ENCODE data around the gene G6PC1. TPM values are rescaled to one million over a fixed set of nuclear protein-coding genes. Genes with fewer than 3 reads are reported as not detected.

Gene G6PC1
- total and polyA plus RNA-seq, 2 of the 13 experiments (the other 11 are each of a cell fraction or from before 2014, with no cell fraction given), result 1.7 to 37.9 TPM

DNA sequence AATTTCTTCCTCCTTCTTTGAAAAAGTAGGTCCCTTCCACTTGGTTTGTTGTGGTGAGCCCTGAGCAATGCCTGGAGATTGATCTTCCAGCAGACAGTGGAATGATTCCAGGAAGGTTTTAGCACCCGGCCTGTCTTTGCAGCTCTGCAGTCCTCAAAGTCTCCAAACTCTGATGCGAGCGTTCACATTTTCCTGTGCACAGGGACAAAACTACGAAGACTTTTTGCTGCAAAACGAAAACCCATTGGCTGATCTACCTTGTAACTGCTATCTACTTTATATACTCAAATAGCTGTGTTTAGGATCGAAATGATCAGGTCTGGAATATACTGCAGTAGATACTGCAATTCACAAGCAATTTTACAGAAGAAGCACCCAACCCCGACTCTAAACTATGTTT, 21.7 kb downstream of the G6PC1 start:
- WGBS (ENCODE audit: low lambda C conversion rate), result 43% methylated on average over 7 of the region's 7 CpGs
- ATAC-seq (no peak), DNase-seq (ENCODE audit: low spot score) (no peak), FAIRE-seq (no peak)
- no peaks in the 10 kb centered on the region for H3K79me2 ChIP-seq (ENCODE audit: insufficient read depth, low read length)
- no peaks in the 10 kb centered on the region for H3K9me3 ChIP-seq (ENCODE audit: low read length)
- H3K4me3 ChIP-seq (replicated peaks in 1 of 3; ENCODE audit: insufficient read depth in 1 of 3, low read depth in 2 of 3, low read length in 3 of 3), result no peak overlapping the region
- peaks cover 66% of the 10 kb centered on the region for H3K4me1 ChIP-seq (ENCODE audit: insufficient read depth, low read length)
- in situ Hi-C loops (cut with HindIII; ENCODE audit: extremely low pct_ligation_motif_present, low pct_unique_long_range_greater_than_20kb), result no loop called here
- H4K20me1 ChIP-seq (ENCODE audit: insufficient read depth, low read length), result no peaks in the 10 kb centered on the region
- no TSS peak for BruUV-seq (replicated peaks)
- H3K9ac ChIP-seq (ENCODE audit: insufficient read depth, low read depth, low read length), result no peak overlapping the region
- CTCF ChIA-PET (ENCODE audit: low intra/inter-chr PET ratio, low total read pairs), result no interaction called here
- POLR2A ChIA-PET, result no interaction called here
- no peak for TF ChIP-seq ZNF777 (CRISPR knock-in tag; IDR thresholded peaks at IDR 0.05)
- no peak for TF ChIP-seq TIGD3 (CRISPR knock-in tag; IDR thresholded peaks at IDR 0.05; ENCODE audit: borderline replicate concordance)
- no peak for TF ChIP-seq FOXA3 (CRISPR knock-in tag; IDR thresholded peaks at IDR 0.05)
- TF ChIP-seq, protein P1, sequence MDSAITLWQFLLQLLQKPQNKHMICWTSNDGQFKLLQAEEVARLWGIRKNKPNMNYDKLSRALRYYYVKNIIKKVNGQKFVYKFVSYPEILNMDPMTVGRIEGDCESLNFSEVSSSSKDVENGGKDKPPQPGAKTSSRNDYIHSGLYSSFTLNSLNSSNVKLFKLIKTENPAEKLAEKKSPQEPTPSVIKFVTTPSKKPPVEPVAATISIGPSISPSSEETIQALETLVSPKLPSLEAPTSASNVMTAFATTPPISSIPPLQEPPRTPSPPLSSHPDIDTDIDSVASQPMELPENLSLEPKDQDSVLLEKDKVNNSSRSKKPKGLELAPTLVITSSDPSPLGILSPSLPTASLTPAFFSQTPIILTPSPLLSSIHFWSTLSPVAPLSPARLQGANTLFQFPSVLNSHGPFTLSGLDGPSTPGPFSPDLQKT (CRISPR knock-in tag; IDR thresholded peaks at IDR 0.05; ENCODE audit: borderline replicate concordance), result no peak
- TF ChIP-seq ZNF121 (CRISPR knock-in tag; IDR thresholded peaks at IDR 0.05), result no peak
- no peak for TF ChIP-seq PHF20 (CRISPR knock-in tag; IDR thresholded peaks at IDR 0.05)
- TF ChIP-seq HDAC2 (CRISPR knock-in tag; IDR thresholded peaks at IDR 0.05), result no peak
- TF ChIP-seq CBX2 (IDR thresholded peaks at IDR 0.05; ENCODE audit: low read depth, low read length), result peak; percentile 91
- TF ChIP-seq CBX2 (CRISPR knock-in tag; IDR thresholded peaks at IDR 0.05; ENCODE audit: low read depth), result peak; percentile 58; the same call in 1 of the 2 replicates
- no peak for TF ChIP-seq ZBTB49 (CRISPR knock-in tag; IDR thresholded peaks at IDR 0.05; ENCODE audit: borderline replicate concordance)
- TF ChIP-seq ZNF563 (CRISPR knock-in tag; IDR thresholded peaks at IDR 0.05), result no peak
- no peak for TF ChIP-seq FOXJ3 (CRISPR knock-in tag; IDR thresholded peaks at IDR 0.05; ENCODE audit: borderline replicate concordance)
- peak; percentile 15; the same call in 1 of the 2 replicates for TF ChIP-seq BCL6 (CRISPR knock-in tag; IDR thresholded peaks at IDR 0.05)
- TF ChIP-seq SOX6 (IDR thresholded peaks at IDR 0.05), result no peak
- TF ChIP-seq SOX6 (CRISPR knock-in tag; IDR thresholded peaks at IDR 0.05), result no peak
- no peak for TF ChIP-seq ZNF230 (CRISPR knock-in tag; IDR thresholded peaks at IDR 0.05)
- no peak for TF ChIP-seq ZNF772 (CRISPR knock-in tag; IDR thresholded peaks at IDR 0.05)
- no peak for TF ChIP-seq ZNF317 (CRISPR knock-in tag; IDR thresholded peaks at IDR 0.05)
- no peak for TF ChIP-seq PLRG1 (conservative IDR thresholded peaks at IDR 0.05)
- no peak overlapping the region for H2AFZ ChIP-seq (ENCODE audit: low read length)
- H3K4me2 ChIP-seq (ENCODE audit: low read depth, low read length), result 0 out of 2 replicates have a peak overlapping the region, but pooled peaks have one; percentile 8
- no peak overlapping the region for H3K27ac ChIP-seq (ENCODE audit: extremely low read length, insufficient read depth, low read length)
- intact Hi-C loops (cut with micrococcal nuclease; ENCODE audit: unreplicated experiment), result no loop called here
- no peaks in the 10 kb centered on the region for H3K27me3 ChIP-seq (ENCODE audit: control insufficient read depth in 1 of 2, insufficient read depth in 2 of 2, low read length in 2 of 2)
- H3K36me3 ChIP-seq (replicated peaks in 1 of 2; ENCODE audit: control insufficient read depth in 1 of 2, insufficient read depth in 2 of 2, low read length in 2 of 2), result no peaks in the 10 kb centered on the region

Measured in HepG2 (cell line).